ENCODE measurements around the gene PROC. TPM values are rescaled to one million over a fixed set of nuclear protein-coding genes. Genes with fewer than 3 reads are reported as not detected.
"Not testable (repeated sequence)": the region's sequence is repeated elsewhere in the genome, so short reads cannot be mapped to it uniquely, and the experiment has no call there.

The PROC gene
- total RNA-seq, 2 donors from 2014 or later = 0.26 TPM; not detected in 1

DNA sequence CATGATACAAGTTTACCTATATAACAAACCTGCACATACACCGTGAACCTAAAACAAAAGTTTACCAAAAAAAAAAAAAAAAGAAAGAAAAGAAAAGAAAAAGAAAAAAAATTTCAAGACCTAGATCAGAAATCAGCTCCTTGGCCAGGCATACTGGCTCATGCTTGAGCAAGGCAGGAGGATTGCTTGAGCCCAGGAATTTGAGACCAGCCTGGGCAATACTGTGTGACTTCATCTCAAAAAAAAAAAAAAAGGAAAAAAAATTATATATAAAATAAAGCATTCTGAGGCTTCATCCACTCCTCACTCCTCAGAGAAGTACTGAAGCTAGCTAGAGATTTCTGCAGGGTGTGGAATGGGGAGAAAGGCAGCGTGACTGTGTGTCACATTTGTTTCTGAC is 11.8 kb upstream of the PROC start:
- no peak for ATAC-seq
- no peak overlapping the region for H3K4me3 ChIP-seq
- no peak for DNase-seq
- no peaks in the 10 kb centered on the region for H3K36me3 ChIP-seq (replicated peaks in 1 of 2; ENCODE audit: insufficient read depth in 1 of 2, low read depth in 2 of 2)
- H3K27ac ChIP-seq = no peak overlapping the region
- no peaks in the 10 kb centered on the region for H3K9me3 ChIP-seq
- WGBS, 2 donors = 98 to 100% methylated on average over 2 of the region's 2 CpGs
- intact Hi-C loops (cut with DNase I) = no loop called here
- H3K27me3 ChIP-seq = no peaks in the 10 kb centered on the region
- TF ChIP-seq, protein P1, sequence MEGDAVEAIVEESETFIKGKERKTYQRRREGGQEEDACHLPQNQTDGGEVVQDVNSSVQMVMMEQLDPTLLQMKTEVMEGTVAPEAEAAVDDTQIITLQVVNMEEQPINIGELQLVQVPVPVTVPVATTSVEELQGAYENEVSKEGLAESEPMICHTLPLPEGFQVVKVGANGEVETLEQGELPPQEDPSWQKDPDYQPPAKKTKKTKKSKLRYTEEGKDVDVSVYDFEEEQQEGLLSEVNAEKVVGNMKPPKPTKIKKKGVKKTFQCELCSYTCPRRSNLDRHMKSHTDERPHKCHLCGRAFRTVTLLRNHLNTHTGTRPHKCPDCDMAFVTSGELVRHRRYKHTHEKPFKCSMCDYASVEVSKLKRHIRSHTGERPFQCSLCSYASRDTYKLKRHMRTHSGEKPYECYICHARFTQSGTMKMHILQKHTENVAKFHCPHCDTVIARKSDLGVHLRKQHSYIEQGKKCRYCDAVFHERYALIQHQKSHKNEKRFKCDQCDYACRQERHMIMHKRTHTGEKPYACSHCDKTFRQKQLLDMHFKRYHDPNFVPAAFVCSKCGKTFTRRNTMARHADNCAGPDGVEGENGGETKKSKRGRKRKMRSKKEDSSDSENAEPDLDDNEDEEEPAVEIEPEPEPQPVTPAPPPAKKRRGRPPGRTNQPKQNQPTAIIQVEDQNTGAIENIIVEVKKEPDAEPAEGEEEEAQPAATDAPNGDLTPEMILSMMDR (IDR thresholded peaks at IDR 0.05) = no peak
- TF ChIP-seq POLR2A (IDR thresholded peaks at IDR 0.05) = no peak
- peaks cover 20% of the 10 kb centered on the region for H3K4me1 ChIP-seq

DNA sequence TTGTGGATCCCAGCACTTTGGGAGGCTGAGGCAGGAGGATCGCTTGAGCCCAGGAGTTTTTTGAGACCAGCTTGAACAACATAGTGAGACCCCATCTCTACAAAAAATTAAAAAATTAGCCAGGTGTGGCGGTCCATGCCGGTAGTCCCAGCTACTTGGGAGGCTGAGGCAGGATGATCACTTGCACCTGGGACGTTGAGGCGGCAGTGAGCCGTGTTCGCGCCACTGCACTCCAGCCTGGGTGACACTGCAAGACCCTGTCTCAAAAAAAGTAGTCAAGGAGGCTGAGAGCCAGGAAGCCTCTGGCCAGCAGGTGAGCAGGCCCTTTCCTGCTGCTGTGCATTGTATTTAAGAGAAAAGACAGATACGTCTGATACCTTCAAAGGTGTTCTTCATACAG is 11.1 kb upstream of the PROC start:
- WGBS, 2 donors = 94 to 97% methylated on average over 4 to 9 of the region's 9 CpGs
- intact Hi-C loops (cut with DNase I) = no loop called here
- Histone ChIP-seq H3K9me3 (no peaks in the 10 kb centered on the region), H3K27ac (peak overlapping the region in 2 of 4 donors; percentile 88 to 90), H3K4me3 (no peak overlapping the region), H3K4me1 (peaks cover 22% of the 10 kb centered on the region), H3K36me3 (replicated peaks in 1 of 2; ENCODE audit: insufficient read depth in 1 of 2, low read depth in 2 of 2) (no peaks in the 10 kb centered on the region), H3K27me3 (no peaks in the 10 kb centered on the region)
- no peak for ATAC-seq
- TF ChIP-seq, protein P1 (IDR thresholded peaks at IDR 0.05) = no peak
- TF ChIP-seq POLR2A (IDR thresholded peaks at IDR 0.05) = no peak
- no peak for DNase-seq

DNA sequence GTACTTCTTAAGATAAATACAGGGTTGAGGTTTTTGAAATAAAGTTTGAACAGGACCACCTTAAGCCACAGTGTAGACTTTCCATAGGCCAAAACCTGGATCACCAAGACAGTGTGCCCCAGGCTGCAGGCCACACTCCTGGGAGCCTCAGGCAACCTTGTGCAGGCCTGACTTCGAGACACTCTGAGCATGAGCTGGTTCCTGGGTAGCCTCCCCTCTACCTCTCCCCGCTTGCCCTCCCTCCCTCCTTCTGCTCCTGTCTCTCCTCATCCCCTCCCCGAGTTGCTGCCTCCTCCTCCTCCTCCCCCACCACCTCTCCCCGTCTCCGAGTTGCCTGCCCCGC is 10.6 kb upstream of the PROC start:
- TF ChIP-seq, protein P1 (IDR thresholded peaks at IDR 0.05) = no peak
- no peak for TF ChIP-seq POLR2A (IDR thresholded peaks at IDR 0.05)
- DNase-seq = no peak
- Histone ChIP-seq H3K4me3 (no peak overlapping the region), H3K36me3 (replicated peaks in 1 of 2; ENCODE audit: insufficient read depth in 1 of 2, low read depth in 2 of 2) (no peaks in the 10 kb centered on the region), H3K27ac (peak overlapping the region; percentile 82 to 90 (median 88)), H3K9me3 (no peaks in the 10 kb centered on the region), H3K4me1 (peaks cover 22% of the 10 kb centered on the region), H3K27me3 (no peaks in the 10 kb centered on the region)
- WGBS, 2 donors = 0% methylated on average over 3 to 5 of the region's 6 CpGs
- intact Hi-C loops (cut with DNase I) = no loop called here
- ATAC-seq = peak; percentile 45

DNA sequence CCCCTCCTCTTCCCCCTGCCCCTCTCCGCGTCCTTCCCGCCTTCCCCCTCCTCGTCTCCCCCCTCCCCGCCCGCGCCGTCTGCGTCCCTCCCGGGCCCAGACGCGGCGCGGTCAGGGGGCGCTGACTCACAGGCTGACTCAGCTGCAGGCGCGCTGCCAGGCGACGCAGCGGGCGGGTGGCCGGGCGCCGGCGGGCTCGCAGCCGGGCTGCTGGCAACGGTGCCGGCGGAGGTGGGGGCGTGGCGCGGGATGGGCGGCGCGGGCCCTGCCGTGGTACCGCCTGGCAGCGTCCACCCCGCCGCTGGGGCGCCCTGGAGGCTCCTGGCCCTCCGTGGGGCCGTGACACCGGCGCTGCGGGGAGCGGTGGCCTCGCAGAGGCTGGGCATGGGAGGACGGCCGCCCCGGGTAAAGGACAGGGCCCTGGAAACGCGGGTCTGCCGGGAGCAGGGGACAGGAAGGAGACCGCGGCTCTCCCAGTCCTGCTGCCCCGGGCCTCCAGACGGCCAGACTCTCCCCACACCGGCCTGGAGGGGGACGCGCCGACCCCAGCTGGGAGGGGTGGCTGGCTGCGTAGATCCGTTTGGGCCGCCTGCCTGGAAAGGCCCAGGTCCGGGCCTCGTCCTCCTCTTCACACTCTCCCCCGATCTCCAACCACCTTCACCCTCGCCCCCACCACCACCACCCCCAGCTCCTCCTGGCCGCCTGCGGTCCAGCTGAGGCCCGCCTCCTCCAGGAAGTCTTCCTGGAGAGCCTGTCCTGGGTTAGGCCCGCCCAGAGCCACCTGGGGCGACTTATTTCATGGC is 10.0 kb upstream of the PROC start:
- Histone ChIP-seq H3K36me3 (replicated peaks in 1 of 2; ENCODE audit: insufficient read depth in 1 of 2, low read depth in 2 of 2) (no peaks in the 10 kb centered on the region), H3K27ac (peak overlapping the region; percentile 82 to 90 (median 88)), H3K4me3 (no peak overlapping the region), H3K4me1 (peaks cover 22% of the 10 kb centered on the region), H3K27me3 (no peaks in the 10 kb centered on the region), H3K9me3 (no peaks in the 10 kb centered on the region)
- TF ChIP-seq POLR2A (IDR thresholded peaks at IDR 0.05) = peak; percentile 54 to 68 (median 63)
- TF ChIP-seq, protein P1 (IDR thresholded peaks at IDR 0.05) = peak in 3 of 7 experiments; percentile 1 to 37 (median 32)
- 4 to 49% methylated on average over 5 to 58 of the region's 75 CpGs for WGBS, 2 donors
- ATAC-seq (peak; percentile 95), DNase-seq (peak; percentile 92 to 96 (median 94))
- intact Hi-C loops (cut with DNase I) = no loop called here

DNA sequence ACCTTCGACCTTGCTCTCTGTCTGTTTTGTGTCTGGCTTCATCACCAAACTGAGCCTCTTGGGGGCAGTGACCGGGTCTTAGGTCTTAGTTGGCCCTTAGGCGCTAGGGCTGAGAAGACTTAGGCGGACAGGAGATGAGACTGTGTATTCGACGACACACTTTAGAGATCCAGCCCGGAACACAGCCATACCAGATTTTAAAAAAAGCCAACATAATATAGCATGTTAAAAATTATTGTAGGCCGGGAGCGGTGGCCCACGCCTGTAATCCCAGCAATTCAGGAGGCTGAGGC is 9.5 kb upstream of the PROC start:
- Histone ChIP-seq H3K36me3 (replicated peaks in 1 of 2; ENCODE audit: insufficient read depth in 1 of 2, low read depth in 2 of 2) (no peaks in the 10 kb centered on the region), H3K27me3 (no peaks in the 10 kb centered on the region), H3K9me3 (no peaks in the 10 kb centered on the region), H3K4me1 (peaks cover 23% of the 10 kb centered on the region), H3K4me3 (no peak overlapping the region), H3K27ac (peak overlapping the region; percentile 82 to 90 (median 88))
- no peak for TF ChIP-seq POLR2A (IDR thresholded peaks at IDR 0.05)
- TF ChIP-seq, protein P1 (IDR thresholded peaks at IDR 0.05) = no peak
- no peak for DNase-seq
- 81 to 86% methylated on average over 10 of the region's 10 CpGs for WGBS, 2 donors
- intact Hi-C loops (cut with DNase I) = no loop called here
- no peak for ATAC-seq

DNA sequence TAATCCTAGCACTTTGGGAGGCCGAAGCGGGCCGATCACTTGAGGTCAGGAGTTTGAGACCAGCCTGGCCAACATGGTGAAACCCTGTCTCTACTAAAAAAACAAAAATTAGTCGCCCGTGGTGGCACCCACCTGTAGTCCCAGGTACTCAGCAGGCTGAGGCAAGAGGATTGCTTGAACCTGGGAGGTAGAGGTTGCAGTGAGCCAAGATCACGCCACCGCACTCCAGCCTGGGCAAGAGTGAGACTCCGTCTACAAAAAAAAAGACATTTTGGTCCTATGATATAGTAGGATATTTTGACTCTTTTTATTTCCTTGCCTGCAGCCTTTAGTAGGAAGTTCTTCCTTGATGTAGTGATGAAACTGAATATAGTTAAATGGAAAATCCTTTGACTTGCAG is 8.5 kb upstream of the PROC start:
- H3K4me3 ChIP-seq; ATAC-seq; H3K27me3 ChIP-seq; H3K27ac ChIP-seq; DNase-seq; intact Hi-C loops (cut with DNase I); H3K9me3 ChIP-seq; H3K36me3 ChIP-seq (replicated peaks in 1 of 2; ENCODE audit: insufficient read depth in 1 of 2, low read depth in 2 of 2): not testable (repeated sequence)
- WGBS, 2 donors = 97% methylated on average over 8 of the region's 8 CpGs
- H3K4me1 ChIP-seq = peaks cover 28% of the 10 kb centered on the region
